Upper lobe of left lung (tissue), 4 donors: Measurements from ENCODE around the gene CACNA1S.

Experiments used
- EP300 ChIP-seq, 4 donors: sonication (generic); formaldehyde crosslinking; IDR thresholded peaks; one replicate each; pipeline ENCODE4 v1.5.1; 2017; ENCODE audit warnings: antibody characterized with exemption in 4 of 4, control low read depth in 2 of 4
- TF ChIP-seq, protein P1 (sequence below), 6 experiments: fragments of 450-650 bp in 4 of 6; fragments of 200-600 bp in 2 of 6; sonication (generic) in 2 of 6; IDR thresholded peaks; one replicate each; pipeline ENCODE4 v1.5.1; 2016 to 2019; ENCODE audit warnings: antibody characterized with exemption in 6 of 6

- TF ChIP-seq, protein P1, sequence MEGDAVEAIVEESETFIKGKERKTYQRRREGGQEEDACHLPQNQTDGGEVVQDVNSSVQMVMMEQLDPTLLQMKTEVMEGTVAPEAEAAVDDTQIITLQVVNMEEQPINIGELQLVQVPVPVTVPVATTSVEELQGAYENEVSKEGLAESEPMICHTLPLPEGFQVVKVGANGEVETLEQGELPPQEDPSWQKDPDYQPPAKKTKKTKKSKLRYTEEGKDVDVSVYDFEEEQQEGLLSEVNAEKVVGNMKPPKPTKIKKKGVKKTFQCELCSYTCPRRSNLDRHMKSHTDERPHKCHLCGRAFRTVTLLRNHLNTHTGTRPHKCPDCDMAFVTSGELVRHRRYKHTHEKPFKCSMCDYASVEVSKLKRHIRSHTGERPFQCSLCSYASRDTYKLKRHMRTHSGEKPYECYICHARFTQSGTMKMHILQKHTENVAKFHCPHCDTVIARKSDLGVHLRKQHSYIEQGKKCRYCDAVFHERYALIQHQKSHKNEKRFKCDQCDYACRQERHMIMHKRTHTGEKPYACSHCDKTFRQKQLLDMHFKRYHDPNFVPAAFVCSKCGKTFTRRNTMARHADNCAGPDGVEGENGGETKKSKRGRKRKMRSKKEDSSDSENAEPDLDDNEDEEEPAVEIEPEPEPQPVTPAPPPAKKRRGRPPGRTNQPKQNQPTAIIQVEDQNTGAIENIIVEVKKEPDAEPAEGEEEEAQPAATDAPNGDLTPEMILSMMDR (IDR thresholded peaks at IDR 0.05): no peak
- TF ChIP-seq EP300 (IDR thresholded peaks at IDR 0.05): no peak
These were observed 10.2 kb upstream of the CACNA1S start for GRCh38 chr1:201122321-201122957.
